ENCODE results near the gene ARHGAP5. TPM values are rescaled to one million over a fixed set of nuclear protein-coding genes. Genes with fewer than 3 reads are reported as not detected.

ARHGAP5 gene
- total and polyA plus RNA-seq, 2 donors from 2014 or later: 17.7 to 142 TPM

GRCh38 chr14:32193532-32193931 lies 116.4 kb downstream of the ARHGAP5 start:
- FAIRE-seq: no peak
- Histone ChIP-seq H3K9ac (ENCODE audit: low read length in 3 of 3) (no peak overlapping the region), H3K27ac (ENCODE audit: low read depth in 2 of 2, low read length in 2 of 2) (no peak overlapping the region), H3K36me3 (ENCODE audit: control insufficient read depth in 2 of 3, insufficient read depth in 3 of 3, low read length in 3 of 3) (no peaks in the 10 kb centered on the region), H3K27me3 (ENCODE audit: control insufficient read depth, insufficient read depth, low read length) (no peaks in the 10 kb centered on the region), H3K4me1 (ENCODE audit: control insufficient read depth in 2 of 3, insufficient read depth in 2 of 3, low read depth in 1 of 3, low read length in 3 of 3) (no peaks in the 10 kb centered on the region), H3K9me3 (ENCODE audit: control insufficient read depth in 2 of 3, insufficient read depth in 1 of 3, low read length in 3 of 3) (no peaks in the 10 kb centered on the region), H3K4me3 (ENCODE audit: low read length in 3 of 3) (no peak overlapping the region)
- no peak for DNase-seq
- TF ChIP-seq CTCF (IDR thresholded peaks at IDR 0.05; ENCODE audit: borderline replicate concordance, extremely low read depth, insufficient read depth): no peak
- intact Hi-C loops (cut with DNase I): no loop called here

DNA sequence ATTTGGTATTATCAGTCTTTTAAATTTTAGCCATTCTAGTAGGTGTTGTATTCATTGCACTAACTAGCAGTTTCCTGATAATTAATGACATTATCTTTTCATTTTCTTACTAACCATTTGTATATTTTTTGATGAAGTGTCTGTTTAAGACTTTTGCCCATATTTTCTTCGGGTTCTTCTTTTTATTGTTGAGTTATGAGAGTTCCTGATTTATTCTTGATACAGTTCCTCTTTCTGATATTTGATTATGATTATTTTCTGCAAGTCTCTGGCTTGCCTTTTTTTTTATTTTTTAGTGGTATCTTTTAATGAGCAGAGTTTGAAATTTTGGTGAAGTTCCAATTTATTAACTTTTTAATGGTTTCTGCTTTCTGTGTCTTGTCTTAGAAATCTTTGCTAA lies 118.5 kb downstream of the ARHGAP5 start:
- no peaks in the 10 kb centered on the region for H3K9me3 ChIP-seq (ENCODE audit: control insufficient read depth in 2 of 3, insufficient read depth in 1 of 3, low read length in 3 of 3)
- no peak overlapping the region for H3K4me3 ChIP-seq (ENCODE audit: low read length in 3 of 3)
- FAIRE-seq (no peak), DNase-seq (no peak)
- H3K4me1 ChIP-seq (ENCODE audit: control insufficient read depth in 2 of 3, insufficient read depth in 2 of 3, low read depth in 1 of 3, low read length in 3 of 3): no peaks in the 10 kb centered on the region
- no peak overlapping the region for H3K9ac ChIP-seq (ENCODE audit: low read length in 3 of 3)
- H3K27ac ChIP-seq (ENCODE audit: low read depth in 2 of 2, low read length in 2 of 2): no peak overlapping the region
- TF ChIP-seq CTCF (IDR thresholded peaks at IDR 0.05; ENCODE audit: borderline replicate concordance, extremely low read depth, insufficient read depth): no peak
- intact Hi-C loops (cut with DNase I): no loop called here
- no peaks in the 10 kb centered on the region for H3K27me3 ChIP-seq (ENCODE audit: control insufficient read depth, insufficient read depth, low read length)
- H3K36me3 ChIP-seq (ENCODE audit: control insufficient read depth in 2 of 3, insufficient read depth in 3 of 3, low read length in 3 of 3): no peaks in the 10 kb centered on the region

DNA sequence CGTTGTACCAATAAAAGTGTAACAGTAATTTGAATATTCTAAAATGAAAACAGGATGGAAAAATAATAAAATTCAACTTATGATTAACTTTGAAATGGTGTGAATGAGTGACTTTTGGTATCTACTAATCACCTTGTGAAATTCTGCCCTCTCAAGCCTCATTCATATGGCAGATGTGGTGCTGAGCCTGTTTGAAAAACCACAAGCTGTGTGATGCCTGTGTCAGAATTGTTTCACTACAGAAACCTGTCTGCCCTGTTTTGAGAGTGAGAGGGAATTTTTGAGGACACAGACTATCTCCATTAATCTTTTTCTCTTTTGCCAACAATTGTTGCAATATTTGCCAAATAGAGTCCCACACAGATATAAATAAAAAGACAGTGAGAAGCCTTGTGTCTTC lies 120.8 kb downstream of the ARHGAP5 start:
- no peak overlapping the region for H3K4me3 ChIP-seq (ENCODE audit: low read length in 3 of 3)
- H3K36me3 ChIP-seq (ENCODE audit: control insufficient read depth in 2 of 3, insufficient read depth in 3 of 3, low read length in 3 of 3): no peaks in the 10 kb centered on the region
- no peaks in the 10 kb centered on the region for H3K9me3 ChIP-seq (ENCODE audit: control insufficient read depth in 2 of 3, insufficient read depth in 1 of 3, low read length in 3 of 3)
- TF ChIP-seq CTCF (IDR thresholded peaks at IDR 0.05; ENCODE audit: borderline replicate concordance, extremely low read depth, insufficient read depth): no peak
- H3K27ac ChIP-seq (ENCODE audit: low read depth in 2 of 2, low read length in 2 of 2): no peak overlapping the region
- H3K27me3 ChIP-seq (ENCODE audit: control insufficient read depth, insufficient read depth, low read length): no peaks in the 10 kb centered on the region
- intact Hi-C loops (cut with DNase I): no loop called here
- DNase-seq (no peak), FAIRE-seq (no peak)
- no peak overlapping the region for H3K9ac ChIP-seq (ENCODE audit: low read length in 3 of 3)
- H3K4me1 ChIP-seq (ENCODE audit: control insufficient read depth in 2 of 3, insufficient read depth in 2 of 3, low read depth in 1 of 3, low read length in 3 of 3): peaks cover 0 to 4% (median 0%) of the 10 kb centered on the region in 3 donors

Data from kidney (tissue), 14 donors.